Measurements from ENCODE around the gene LYPD6.
"Not testable (repeated sequence)": the region's sequence is repeated elsewhere in the genome, so short reads cannot be mapped to it uniquely, and the experiment has no call there.

Gene LYPD6

DNA sequence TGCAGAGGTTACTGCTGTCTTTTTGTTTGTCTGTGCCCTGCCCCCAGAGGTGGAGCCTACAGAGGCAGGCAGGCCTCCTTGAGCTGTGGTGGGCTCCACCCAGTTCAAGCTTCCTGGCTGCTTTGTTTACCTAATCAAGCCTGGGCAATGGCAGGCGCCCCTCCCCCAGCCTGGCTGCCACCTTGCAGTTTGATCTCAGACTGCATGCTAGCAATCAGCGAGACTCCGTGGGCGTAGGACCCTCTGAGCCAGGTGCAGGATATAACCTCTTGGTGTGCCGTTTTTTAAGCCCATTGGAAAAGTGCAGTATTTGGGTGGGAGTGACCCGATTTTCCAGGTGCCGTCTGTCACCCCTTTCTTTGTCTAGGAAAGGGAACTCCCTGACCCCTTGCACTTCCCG is 176.4 kb downstream of the LYPD6 start:
- DNase-seq (ENCODE audit: low read depth in 2 of 2, low spot score in 1 of 2): not testable (repeated sequence)

DNA sequence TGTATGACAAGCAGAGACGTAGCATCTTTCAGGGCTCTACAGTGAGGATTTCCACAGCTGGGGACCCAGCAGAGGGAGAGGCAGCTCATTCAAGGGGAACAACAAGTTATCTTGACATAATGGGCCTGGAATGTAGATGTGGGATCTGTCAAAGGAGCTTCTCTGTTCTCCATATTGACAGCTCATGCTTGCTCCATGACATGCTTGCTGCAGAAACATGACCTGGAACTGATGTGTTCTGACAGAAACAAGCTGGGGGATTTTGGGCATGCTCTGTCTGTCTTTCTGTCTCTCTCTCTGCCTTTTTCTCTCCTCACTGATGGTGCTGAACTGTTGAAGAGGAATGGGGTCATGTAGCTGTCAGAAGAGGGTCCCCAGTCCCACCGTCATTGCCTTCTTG is 177.6 kb downstream of the LYPD6 start:
- no peak for DNase-seq (ENCODE audit: low read depth in 2 of 2, low spot score in 1 of 2)

DNA sequence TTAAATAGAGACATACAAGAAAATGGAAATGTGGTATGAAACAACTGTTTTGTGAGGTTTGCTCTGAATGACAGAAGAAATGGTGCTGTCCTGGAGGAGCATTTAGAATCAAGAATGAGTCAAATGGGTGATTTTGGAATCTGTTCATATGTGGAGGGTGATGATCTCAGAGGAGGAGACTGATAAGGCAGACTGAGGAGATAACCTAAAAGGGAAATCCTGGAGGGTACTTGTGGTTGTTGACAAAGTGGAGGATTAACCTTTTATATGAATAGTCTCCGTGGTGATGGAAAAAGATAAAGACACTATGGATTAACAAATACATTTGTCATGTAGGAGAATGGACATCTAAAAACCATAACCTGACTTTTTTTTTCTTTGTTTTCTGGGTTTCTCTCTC is 183.1 kb downstream of the LYPD6 start:
- DNase-seq (ENCODE audit: low read depth in 2 of 2, low spot score in 1 of 2): no peak
